ENCODE results near the gene PPARGC1A. TPM values are rescaled to one million over a fixed set of nuclear protein-coding genes. Genes with fewer than 3 reads are reported as not detected.
A peak's percentile ranks its signal among the peaks of the same experiment; 100 is the strongest.

PPARGC1A gene
- total and polyA plus RNA-seq, 7 donors = 2.0 to 8.6 (median 4.7) TPM

DNA sequence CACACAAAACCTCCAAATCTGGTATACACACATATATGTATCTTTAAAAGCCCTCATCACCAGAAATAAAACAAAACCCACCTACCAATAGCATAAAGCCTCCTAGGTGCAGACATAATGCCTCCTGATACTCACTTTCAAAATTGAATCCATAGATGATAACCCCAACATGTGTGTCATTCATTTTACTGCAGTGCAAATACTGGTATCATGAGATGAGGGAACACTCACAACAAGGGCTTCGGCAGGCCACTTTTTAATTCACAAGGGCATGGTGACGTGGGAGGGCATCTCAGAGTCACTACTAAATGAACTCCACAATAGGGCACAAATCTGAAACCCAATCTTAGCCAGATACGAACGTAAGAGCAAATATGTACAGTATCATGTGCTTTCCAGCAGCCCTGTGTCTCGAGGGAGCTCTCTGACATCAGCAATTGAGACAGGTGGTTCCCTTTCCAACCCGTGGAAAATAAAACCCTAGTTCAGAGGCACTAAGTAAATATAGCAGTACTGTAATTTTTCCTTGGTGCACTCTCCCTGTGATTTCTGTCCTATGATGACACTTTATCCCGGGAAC lies 14.1 kb upstream of the PPARGC1A start:
- Histone ChIP-seq H3K27ac (peak overlapping the region in 1 of 4 donors; percentile 76), H3K9me3 (no peaks in the 10 kb centered on the region), H3K27me3 (no peaks in the 10 kb centered on the region), H3K4me3 (no peak overlapping the region), H3K4me1 (no peaks in the 10 kb centered on the region), H3K36me3 (no peaks in the 10 kb centered on the region)
- intact Hi-C loops (cut with DNase I) = no loop called here
- no peak for DNase-seq
- WGBS, 2 donors = 16 to 51% methylated on average over 7 of the region's 7 CpGs
- TF ChIP-seq POLR2A (IDR thresholded peaks at IDR 0.05) (no peak), POLR2AphosphoS5 (IDR thresholded peaks at IDR 0.05) (peak in 2 of 4 donors; percentile 22 to 23), EP300 (IDR thresholded peaks at IDR 0.05) (peak in 2 of 4 donors; percentile 46 to 48)
- TF ChIP-seq, protein P1, sequence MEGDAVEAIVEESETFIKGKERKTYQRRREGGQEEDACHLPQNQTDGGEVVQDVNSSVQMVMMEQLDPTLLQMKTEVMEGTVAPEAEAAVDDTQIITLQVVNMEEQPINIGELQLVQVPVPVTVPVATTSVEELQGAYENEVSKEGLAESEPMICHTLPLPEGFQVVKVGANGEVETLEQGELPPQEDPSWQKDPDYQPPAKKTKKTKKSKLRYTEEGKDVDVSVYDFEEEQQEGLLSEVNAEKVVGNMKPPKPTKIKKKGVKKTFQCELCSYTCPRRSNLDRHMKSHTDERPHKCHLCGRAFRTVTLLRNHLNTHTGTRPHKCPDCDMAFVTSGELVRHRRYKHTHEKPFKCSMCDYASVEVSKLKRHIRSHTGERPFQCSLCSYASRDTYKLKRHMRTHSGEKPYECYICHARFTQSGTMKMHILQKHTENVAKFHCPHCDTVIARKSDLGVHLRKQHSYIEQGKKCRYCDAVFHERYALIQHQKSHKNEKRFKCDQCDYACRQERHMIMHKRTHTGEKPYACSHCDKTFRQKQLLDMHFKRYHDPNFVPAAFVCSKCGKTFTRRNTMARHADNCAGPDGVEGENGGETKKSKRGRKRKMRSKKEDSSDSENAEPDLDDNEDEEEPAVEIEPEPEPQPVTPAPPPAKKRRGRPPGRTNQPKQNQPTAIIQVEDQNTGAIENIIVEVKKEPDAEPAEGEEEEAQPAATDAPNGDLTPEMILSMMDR (IDR thresholded peaks at IDR 0.05) = no peak

DNA sequence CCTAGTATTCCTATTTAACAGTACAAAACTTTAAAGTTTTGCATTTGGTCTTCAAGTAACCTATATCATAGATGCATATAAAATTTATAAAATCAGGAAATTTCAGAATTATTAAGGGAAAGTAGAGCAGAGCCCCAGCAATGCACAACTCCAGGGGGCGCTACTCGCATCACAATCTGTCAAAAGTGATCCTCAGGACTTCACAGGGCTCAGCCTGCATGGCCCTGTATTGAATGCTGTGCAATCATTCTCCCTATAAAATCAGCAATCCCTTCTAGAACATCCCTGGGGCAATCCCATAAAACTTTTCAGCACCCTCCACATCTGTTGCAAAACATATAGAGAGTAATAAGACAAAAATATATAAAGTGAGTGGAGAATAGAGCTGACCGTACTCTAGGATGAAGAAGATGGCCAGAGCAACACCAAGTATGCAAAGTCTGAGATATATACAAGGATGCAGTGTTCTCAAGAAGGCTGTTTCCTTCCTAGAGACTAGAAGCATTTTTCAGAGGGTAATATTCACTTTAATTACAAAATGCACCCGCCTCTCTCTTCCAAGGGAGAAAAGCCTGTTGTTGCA lies 12.5 kb upstream of the PPARGC1A start:
- TF ChIP-seq EP300 (IDR thresholded peaks at IDR 0.05) = no peak
- TF ChIP-seq, protein P1 (IDR thresholded peaks at IDR 0.05) = no peak
- TF ChIP-seq POLR2A (IDR thresholded peaks at IDR 0.05) = no peak
- no peak for TF ChIP-seq POLR2AphosphoS5 (IDR thresholded peaks at IDR 0.05)
- Histone ChIP-seq H3K27ac (no peak overlapping the region), H3K27me3 (no peaks in the 10 kb centered on the region), H3K36me3 (no peaks in the 10 kb centered on the region), H3K4me3 (no peak overlapping the region), H3K9me3 (no peaks in the 10 kb centered on the region), H3K4me1 (no peaks in the 10 kb centered on the region)
- no peak for DNase-seq
- 84 to 91% methylated on average over 4 of the region's 4 CpGs for WGBS, 2 donors
- intact Hi-C loops (cut with DNase I) = no loop called here

DNA sequence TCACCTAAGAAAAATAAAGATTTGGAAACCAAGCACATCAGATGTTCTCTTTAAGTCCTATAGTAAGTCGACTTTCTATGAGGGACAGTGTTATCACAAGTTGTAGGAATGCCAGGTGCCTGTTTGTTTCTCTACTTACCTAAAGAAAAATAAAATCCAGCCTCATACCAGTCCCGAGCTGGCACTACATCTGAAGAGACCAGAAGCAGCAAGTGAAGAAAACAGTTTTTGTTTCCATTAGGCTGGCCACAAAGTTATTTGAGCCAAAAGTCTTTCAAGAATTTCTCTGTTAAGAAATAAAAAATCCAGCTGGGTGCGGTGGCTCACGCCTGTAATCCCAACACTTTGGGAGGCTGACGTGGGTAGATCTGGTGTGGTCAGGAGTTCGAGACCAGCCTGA lies 10.8 kb upstream of the PPARGC1A start:
- intact Hi-C loops (cut with DNase I) = no loop called here
- Histone ChIP-seq H3K4me1 (no peaks in the 10 kb centered on the region), H3K4me3 (no peak overlapping the region), H3K36me3 (no peaks in the 10 kb centered on the region), H3K9me3 (no peaks in the 10 kb centered on the region), H3K27ac (no peak overlapping the region), H3K27me3 (no peaks in the 10 kb centered on the region)
- WGBS, 2 donors = 92 to 94% methylated on average over 6 of the region's 6 CpGs
- TF ChIP-seq POLR2AphosphoS5 (IDR thresholded peaks at IDR 0.05) (no peak), EP300 (IDR thresholded peaks at IDR 0.05) (no peak), POLR2A (IDR thresholded peaks at IDR 0.05) (no peak)
- TF ChIP-seq, protein P1 (IDR thresholded peaks at IDR 0.05) = no peak
- DNase-seq = no peak

DNA sequence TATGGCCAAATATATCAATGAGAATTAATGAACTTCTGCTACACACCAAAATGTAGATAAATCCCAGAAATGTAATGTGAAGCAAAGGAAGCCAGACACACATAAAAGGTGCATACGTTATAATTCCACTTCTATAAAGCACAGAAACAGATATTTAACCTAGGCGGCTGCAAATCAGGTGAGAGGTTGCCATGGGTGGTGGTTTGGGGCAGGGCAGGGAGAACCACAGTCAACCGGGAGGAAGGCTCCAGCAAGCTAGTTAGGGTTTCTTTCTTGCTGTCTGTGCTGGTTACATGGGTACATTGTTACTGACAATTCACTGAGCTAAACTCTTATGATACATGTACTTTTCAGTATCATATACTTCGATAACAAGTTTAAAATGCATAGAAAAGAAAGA lies 9.7 kb upstream of the PPARGC1A start:
- TF ChIP-seq EP300 (IDR thresholded peaks at IDR 0.05) (no peak), POLR2A (IDR thresholded peaks at IDR 0.05) (no peak)
- intact Hi-C loops (cut with DNase I) = no loop called here
- H3K9me3 ChIP-seq = no peaks in the 10 kb centered on the region
- H3K4me3 ChIP-seq = no peak overlapping the region
- no peaks in the 10 kb centered on the region for H3K27me3 ChIP-seq
- 38 to 78% methylated on average over 4 of the region's 4 CpGs for WGBS, 2 donors
- no peaks in the 10 kb centered on the region for H3K4me1 ChIP-seq
- H3K36me3 ChIP-seq = no peaks in the 10 kb centered on the region
- H3K27ac ChIP-seq = no peak overlapping the region
- DNase-seq = no peak

DNA sequence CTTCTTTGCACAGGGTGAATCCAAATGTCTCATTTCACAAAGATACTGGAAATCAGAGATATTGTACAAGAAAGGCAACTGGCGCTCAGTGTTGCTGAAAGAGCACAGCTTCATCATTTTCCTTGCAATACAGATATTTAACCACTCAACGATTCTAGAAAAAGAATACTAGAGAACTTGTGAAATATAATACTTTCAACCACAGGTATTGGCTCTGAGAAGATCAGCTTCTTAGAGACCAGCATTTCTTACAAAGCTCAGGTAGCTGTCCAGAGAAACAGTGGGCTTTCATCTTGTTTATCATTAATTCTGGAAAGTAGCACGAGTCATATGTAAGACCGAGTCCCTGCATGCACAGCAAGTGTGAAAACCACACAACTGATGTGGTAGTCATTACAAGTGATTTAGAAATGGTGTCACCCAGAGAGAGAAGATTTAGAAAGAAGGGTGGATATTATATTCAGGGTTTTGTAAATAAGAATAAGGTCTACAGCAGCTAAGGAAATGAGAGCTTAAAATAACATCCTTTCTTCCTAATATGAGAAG lies 7.8 kb upstream of the PPARGC1A start:
- DNase-seq = no peak
- H3K9me3 ChIP-seq = no peaks in the 10 kb centered on the region
- H3K4me1 ChIP-seq = no peaks in the 10 kb centered on the region
- no peaks in the 10 kb centered on the region for H3K27me3 ChIP-seq
- no peaks in the 10 kb centered on the region for H3K36me3 ChIP-seq
- 82 to 89% methylated on average over 4 of the region's 4 CpGs for WGBS, 2 donors
- no peak for TF ChIP-seq EP300 (IDR thresholded peaks at IDR 0.05)
- TF ChIP-seq, protein P1 (IDR thresholded peaks at IDR 0.05) = no peak
- no peak for TF ChIP-seq POLR2AphosphoS5 (IDR thresholded peaks at IDR 0.05)
- no peak for TF ChIP-seq POLR2A (IDR thresholded peaks at IDR 0.05)
- H3K27ac ChIP-seq = no peak overlapping the region
- no peak overlapping the region for H3K4me3 ChIP-seq
- intact Hi-C loops (cut with DNase I) = no loop called here
